BLaER1 treated with 17β-estradiol and CSF1 and Interleukin-3, amounts not matched to agents 10 nM and 100 nM (cell line): ENCODE data around the gene OR1L8.
"Not testable (repeated sequence)": the region's sequence is repeated elsewhere in the genome, so short reads cannot be mapped to it uniquely, and the experiment has no call there.

Experiments
- H3K27ac ChIP-seq, 11 experiments: shearing (Covaris generic); formaldehyde crosslinking; 2 replicates each; pipeline ENCODE4 v1.8.1; 2022
- H3K27me3 ChIP-seq, 11 experiments: shearing (Covaris generic); formaldehyde crosslinking; 2 replicates each; pipeline ENCODE4 v1.8.1; 2022
- H3K36me3 ChIP-seq, 11 experiments: shearing (Covaris generic); formaldehyde crosslinking; 2 replicates each; pipeline ENCODE4 v1.8.1; 2022
- H3K4me1 ChIP-seq, 10 experiments: shearing (Covaris generic); formaldehyde crosslinking; 2 replicates each; pipeline ENCODE4 v1.8.1; 2022
- H3K4me2 ChIP-seq, 11 experiments: shearing (Covaris generic); formaldehyde crosslinking; 2 replicates each; pipeline ENCODE4 v1.8.1; 2022
- H3K4me3 ChIP-seq, 10 experiments: shearing (Covaris generic); formaldehyde crosslinking; 2 replicates each; pipeline ENCODE4 v1.8.1; 2022
- H3K9ac ChIP-seq, 11 experiments: shearing (Covaris generic); formaldehyde crosslinking; 2 replicates each; pipeline ENCODE4 v1.8.1; 2022
- H3K9me3 ChIP-seq, 11 experiments: shearing (Covaris generic); formaldehyde crosslinking; replicated peaks in 1 of 11; 2 replicates each; pipeline ENCODE4 v1.8.1; 2022
- H4K20me1 ChIP-seq, 11 experiments: shearing (Covaris generic); formaldehyde crosslinking; 2 replicates each; pipeline ENCODE4 v1.8.1; 2022
- Cebpa-rat ChIP-seq, 11 experiments: shearing (Covaris generic); IDR thresholded peaks; 2 replicates each; pipeline ENCODE4 v1.8.1; 2022

Gene OR1L8

DNA sequence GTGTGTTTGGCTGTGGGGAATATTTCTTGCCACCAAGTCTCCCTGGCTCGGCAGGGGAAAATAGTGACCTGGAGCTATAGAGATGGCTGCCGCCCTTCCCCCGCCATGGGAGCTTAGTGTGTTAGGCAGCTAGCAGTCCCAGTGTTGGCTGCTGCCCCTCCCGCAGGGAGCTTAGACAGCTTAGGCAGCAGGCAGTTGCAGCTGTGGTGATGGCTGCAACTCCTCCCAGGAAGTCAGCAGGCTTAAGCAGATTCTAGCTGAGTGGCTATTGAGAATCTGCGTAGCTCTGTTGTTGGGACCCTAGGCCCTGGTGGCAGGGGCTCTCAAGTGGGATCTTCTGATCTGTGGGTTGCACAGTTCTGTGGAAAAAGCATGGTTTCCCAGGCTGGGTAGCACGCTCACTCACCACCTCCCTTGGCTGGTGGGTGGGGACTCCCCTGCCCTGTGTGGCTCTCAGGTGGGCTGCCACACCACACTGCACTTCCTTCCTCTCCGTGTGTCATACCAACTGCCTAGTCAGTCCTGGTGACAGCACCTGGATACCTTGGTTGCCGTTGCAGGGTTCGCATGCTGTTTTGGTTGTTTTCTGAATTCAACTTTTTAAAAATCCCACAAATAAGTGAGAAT is 20.9 kb downstream of the OR1L8 start:
- H3K27me3 ChIP-seq, result no peaks in the 10 kb centered on the region
- H3K4me1 ChIP-seq, result peaks cover 0 to 8% (median 6%) of the 10 kb centered on the region in 10 experiments; a peak in 10 of 20 replicates
- TF ChIP-seq Cebpa-rat (IDR thresholded peaks at IDR 0.05), result no peak
- no peak overlapping the region for H3K9ac ChIP-seq
- H3K36me3 ChIP-seq, result no peaks in the 10 kb centered on the region
- peaks cover 6 to 39% (median 15%) of the 10 kb centered on the region in 11 experiments; a peak in 14 of 22 replicates for H3K9me3 ChIP-seq
- no peak overlapping the region for H3K4me3 ChIP-seq
- no peak overlapping the region for H3K27ac ChIP-seq
- H3K4me2 ChIP-seq, result peak overlapping the region in 8 of 11 experiments; percentile 17 to 44 (median 32); a peak in 12 of 22 replicates
- no peaks in the 10 kb centered on the region for H4K20me1 ChIP-seq

DNA sequence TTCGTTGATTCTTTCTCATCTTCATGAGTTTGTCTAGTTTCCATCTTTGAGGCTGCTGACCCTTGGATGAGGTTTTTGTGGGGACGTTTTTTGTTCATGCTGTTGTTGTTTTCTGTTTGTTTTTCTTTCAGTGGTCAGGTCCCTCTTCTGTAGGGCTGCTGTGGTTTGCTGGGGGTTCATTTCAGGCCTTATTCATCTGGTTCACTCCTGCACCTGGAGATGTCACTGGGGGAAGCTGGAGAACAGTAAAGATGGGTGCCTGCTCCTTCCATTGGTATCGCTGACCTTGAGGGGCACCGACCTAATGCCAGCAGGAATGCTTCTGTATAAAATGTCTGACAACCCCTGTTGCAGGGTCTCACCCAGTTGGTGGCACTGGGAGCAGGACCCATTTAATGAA is 21.7 kb downstream of the OR1L8 start:
- no peaks in the 10 kb centered on the region for H3K36me3 ChIP-seq
- no peaks in the 10 kb centered on the region for H3K27me3 ChIP-seq
- H3K4me3 ChIP-seq, result no peak overlapping the region
- no peaks in the 10 kb centered on the region for H4K20me1 ChIP-seq
- H3K9me3 ChIP-seq, result peaks cover 6 to 39% (median 15%) of the 10 kb centered on the region in 11 experiments; a peak in 14 of 22 replicates
- H3K9ac ChIP-seq, result no peak overlapping the region
- H3K4me1 ChIP-seq, result peaks cover 0 to 8% (median 6%) of the 10 kb centered on the region in 10 experiments; a peak in 10 of 20 replicates
- no peak for TF ChIP-seq Cebpa-rat (IDR thresholded peaks at IDR 0.05)
- H3K4me2 ChIP-seq, result no peak overlapping the region
- no peak overlapping the region for H3K27ac ChIP-seq

DNA sequence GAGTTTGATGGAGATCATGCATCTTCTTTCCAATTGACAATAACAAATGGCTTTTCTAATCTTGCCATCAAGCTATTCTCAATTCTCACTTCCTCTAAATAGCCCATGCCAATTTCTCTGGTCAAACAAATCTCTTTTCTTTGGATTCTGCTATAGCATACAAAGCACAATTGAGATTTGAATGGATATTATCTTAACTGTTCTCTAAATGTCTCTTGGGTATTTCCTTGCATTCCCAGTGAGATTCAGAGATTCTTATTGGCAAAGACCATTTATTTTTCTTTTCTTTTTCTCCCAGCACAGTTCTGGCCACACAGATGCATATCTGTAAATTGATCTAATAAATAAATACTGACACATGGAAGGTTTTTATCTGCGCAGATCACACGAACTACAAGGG is 30.4 kb downstream of the OR1L8 start, which contains the start of gene OR1N2:
Gene OR1N2 (plus strand): TSS at position 301 of the 400 bp plus-strand sequence. CDS start 100 bp downstream, outside the sequence.
- H3K27ac ChIP-seq, result no peak within 1 kb of the TSS
- H3K4me3 ChIP-seq, result no peak within 1 kb of the TSS
- no peak within 1 kb of the TSS for H3K9ac ChIP-seq
- H3K4me1 ChIP-seq, result no peaks in the 10 kb centered on the region
- TF ChIP-seq Cebpa-rat (IDR thresholded peaks at IDR 0.05), result no peak
- H3K9me3 ChIP-seq, result peaks cover 0 to 9% (median 0%) of the 10 kb centered on the region in 11 experiments; a peak in 1 of 22 replicates
- no peaks in the 10 kb centered on the region for H3K27me3 ChIP-seq
- H3K4me2 ChIP-seq, result peak within 1 kb of the TSS in 1 of 11 experiments; percentile 5; a peak in 1 of 22 replicates
- no peaks in the 10 kb centered on the region for H4K20me1 ChIP-seq
- no peaks in the 10 kb centered on the region for H3K36me3 ChIP-seq

DNA sequence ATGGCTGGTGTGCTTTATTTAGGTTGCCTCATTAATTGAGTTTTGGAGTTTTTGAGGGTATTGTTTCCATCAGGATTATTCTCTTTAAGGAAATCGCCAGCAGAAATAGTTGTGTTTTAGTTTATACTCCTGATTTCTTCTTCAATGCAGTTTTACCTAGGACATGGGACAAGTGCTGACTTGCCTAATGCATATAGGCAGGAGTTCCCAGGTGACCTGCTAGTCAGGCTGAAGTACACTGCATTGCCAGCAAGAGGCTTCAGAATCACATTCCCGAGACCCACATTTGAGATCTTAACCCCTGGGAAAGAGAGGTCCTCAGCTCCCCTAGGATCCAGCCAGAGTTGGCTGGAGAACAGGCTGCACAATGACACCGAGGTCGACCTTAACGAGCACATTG is 31.8 kb downstream of the OR1L8 start:
- H3K27ac ChIP-seq, result no peak overlapping the region
- no peak overlapping the region for H3K9ac ChIP-seq
- H3K36me3 ChIP-seq, result no peaks in the 10 kb centered on the region
- no peaks in the 10 kb centered on the region for H4K20me1 ChIP-seq
- peaks cover 0 to 9% (median 0%) of the 10 kb centered on the region in 11 experiments; a peak in 1 of 22 replicates for H3K9me3 ChIP-seq
- H3K4me2 ChIP-seq, result no peak overlapping the region
- no peaks in the 10 kb centered on the region for H3K4me1 ChIP-seq
- no peaks in the 10 kb centered on the region for H3K27me3 ChIP-seq
- no peak overlapping the region for H3K4me3 ChIP-seq
- TF ChIP-seq Cebpa-rat (IDR thresholded peaks at IDR 0.05), result no peak

DNA sequence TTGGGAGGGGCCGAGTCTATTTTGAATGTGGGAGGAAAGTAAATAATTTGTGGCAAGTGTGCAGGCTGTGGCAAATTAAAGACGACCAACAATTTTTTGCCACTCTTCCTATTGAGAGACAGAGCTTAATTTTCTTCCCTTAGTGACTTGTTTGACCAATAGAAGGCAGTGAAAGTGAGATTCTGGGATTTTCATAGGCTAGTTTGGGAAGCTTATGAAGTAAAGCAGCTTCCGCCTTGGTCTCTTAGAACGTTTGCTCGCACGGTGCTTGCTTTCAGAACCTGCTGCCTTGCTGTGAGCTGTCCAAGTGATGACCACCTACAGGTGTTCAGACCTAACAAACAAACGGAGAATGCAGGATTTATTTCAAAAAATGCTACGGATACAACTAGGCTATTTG is 37.0 kb downstream of the OR1L8 start:
- H3K27ac ChIP-seq, result no peak overlapping the region
- H4K20me1 ChIP-seq, result no peaks in the 10 kb centered on the region
- no peak overlapping the region for H3K9ac ChIP-seq
- H3K36me3 ChIP-seq, result no peaks in the 10 kb centered on the region
- H3K27me3 ChIP-seq, result no peaks in the 10 kb centered on the region
- no peak for TF ChIP-seq Cebpa-rat (IDR thresholded peaks at IDR 0.05)
- H3K4me1 ChIP-seq, result no peaks in the 10 kb centered on the region
- H3K4me2 ChIP-seq, result no peak overlapping the region
- no peak overlapping the region for H3K4me3 ChIP-seq
- H3K9me3 ChIP-seq, result peaks cover 0 to 9% (median 0%) of the 10 kb centered on the region in 11 experiments; a peak in 1 of 22 replicates

DNA sequence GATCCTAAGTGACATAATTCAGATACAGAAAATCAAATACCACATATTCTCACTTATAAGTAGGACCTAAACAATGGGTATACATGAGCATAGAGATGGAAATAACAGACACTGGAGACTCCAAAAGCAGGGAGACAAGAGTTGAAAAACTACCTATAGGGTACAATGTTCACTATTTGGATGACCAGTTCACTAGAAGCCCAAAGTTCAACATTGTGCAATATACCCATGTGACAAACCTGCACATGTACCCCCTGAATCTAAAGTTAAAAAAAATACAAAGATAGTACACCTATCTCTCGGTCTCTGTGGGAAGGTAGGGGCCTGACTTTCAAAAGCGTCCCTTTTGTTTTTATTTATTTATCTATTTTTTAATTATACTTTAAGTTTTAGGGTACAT is 44.4 kb downstream of the OR1L8 start:
- no peak overlapping the region for H3K9ac ChIP-seq
- no peaks in the 10 kb centered on the region for H4K20me1 ChIP-seq
- H3K9me3 ChIP-seq, result peaks cover 0 to 7% (median 0%) of the 10 kb centered on the region in 11 experiments; a peak in 6 of 22 replicates
- no peak overlapping the region for H3K27ac ChIP-seq
- H3K4me1 ChIP-seq, result no peaks in the 10 kb centered on the region
- 0 out of 22 replicates have a peak, but pooled peaks of 1 of the 11 experiments have one; percentile 12 for TF ChIP-seq Cebpa-rat (IDR thresholded peaks at IDR 0.05)
- no peaks in the 10 kb centered on the region for H3K27me3 ChIP-seq
- H3K4me2 ChIP-seq, result no peak overlapping the region
- no peaks in the 10 kb centered on the region for H3K36me3 ChIP-seq
- H3K4me3 ChIP-seq, result no peak overlapping the region

DNA sequence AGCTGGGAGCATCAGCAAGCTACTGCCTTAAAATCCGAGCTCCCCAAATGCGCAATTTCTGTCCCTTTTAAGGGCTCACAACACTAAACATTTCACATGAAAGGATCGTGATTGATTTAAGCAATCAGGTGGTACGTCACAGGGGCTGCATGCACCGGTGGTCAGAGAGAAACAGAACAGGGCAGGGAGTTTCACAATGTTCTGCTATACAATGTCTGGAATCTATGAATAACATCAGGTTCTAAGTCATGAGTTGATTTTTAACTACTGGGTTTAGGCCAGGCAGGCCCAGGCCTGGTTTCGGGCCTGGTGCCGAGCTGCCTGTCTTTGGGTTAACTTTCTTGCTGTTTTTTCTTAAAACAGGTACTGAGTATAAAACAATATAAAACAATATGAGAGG is 46.1 kb downstream of the OR1L8 start:
- not testable (repeated sequence) for H3K4me3 ChIP-seq, H3K9ac ChIP-seq, H3K9me3 ChIP-seq, H3K36me3 ChIP-seq, H3K4me1 ChIP-seq, H3K4me2 ChIP-seq, H4K20me1 ChIP-seq, H3K27me3 ChIP-seq, H3K27ac ChIP-seq

DNA sequence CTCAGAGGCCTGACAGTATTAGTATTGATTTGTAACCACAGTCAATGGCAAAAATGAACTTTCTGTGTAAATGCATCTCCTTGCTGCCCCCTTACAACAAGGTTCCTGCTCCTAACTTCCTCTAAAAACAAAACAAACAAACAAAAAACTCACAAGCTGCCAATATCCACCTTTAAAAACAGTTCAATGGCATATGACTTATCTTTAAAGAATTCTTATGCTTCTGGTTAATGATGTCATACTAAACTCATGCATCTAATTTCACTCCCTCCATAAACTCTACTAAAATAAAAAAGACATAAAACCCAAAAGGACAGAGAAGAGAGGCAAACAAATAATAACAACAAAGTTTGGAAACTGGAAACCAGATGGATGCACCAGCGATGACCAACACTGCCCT is 47.0 kb downstream of the OR1L8 start:
- Histone ChIP-seq H3K9me3 (peaks cover 0 to 7% (median 0%) of the 10 kb centered on the region in 11 experiments; a peak in 6 of 22 replicates), H3K4me1 (no peaks in the 10 kb centered on the region), H3K27me3 (no peaks in the 10 kb centered on the region)

DNA sequence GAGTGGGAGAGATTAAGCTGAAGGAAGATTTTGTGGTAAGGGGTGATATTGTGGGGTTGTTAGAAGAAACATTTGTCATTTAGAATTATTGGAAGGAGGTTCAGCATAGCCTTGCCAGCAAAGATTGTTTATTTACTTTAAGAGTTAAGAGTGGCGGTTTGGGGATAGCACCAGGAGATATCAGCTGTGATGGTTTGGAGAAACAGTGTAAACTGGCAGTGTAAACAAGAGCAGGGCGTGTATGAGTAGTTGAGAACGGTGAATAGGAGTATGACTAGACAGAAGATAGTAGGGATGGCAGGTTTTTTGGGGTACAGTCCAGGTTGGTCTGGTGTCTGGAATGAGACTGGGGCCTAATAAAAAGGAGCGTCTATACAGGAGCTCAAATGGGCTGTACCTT is 52.0 kb downstream of the OR1L8 start:
- not testable (repeated sequence) for H3K4me2 ChIP-seq

More for the DNA sequence above, 47.0 kb downstream of the OR1L8 start:
- no peak for TF ChIP-seq Cebpa-rat (IDR thresholded peaks at IDR 0.05)
- H3K4me2 ChIP-seq, result no peak overlapping the region
- H3K36me3 ChIP-seq, result no peaks in the 10 kb centered on the region
- H3K4me3 ChIP-seq, result no peak overlapping the region
- no peaks in the 10 kb centered on the region for H4K20me1 ChIP-seq
- H3K9ac ChIP-seq, result no peak overlapping the region
- no peak overlapping the region for H3K27ac ChIP-seq

DNA sequence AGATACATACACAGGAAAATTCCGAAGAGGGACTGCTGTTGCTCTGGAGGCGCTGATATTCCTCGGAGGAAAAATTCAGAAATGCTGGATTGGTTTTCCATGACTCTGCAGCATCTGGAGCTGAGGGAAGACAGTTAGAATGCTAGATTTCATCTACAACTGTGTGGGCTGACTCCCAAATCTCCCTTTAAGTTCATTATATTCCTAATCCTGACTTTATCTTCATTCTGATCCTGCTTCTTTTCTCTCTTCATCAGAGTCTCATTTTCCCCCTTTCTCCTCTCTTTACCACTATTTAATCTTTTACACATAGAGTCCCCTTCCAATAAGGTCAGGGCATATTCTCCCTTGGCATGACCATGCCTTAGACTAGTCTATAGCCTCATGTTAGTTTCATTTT is 56.0 kb downstream of the OR1L8 start, which contains the start of gene OR1N1:
Gene OR1N1 (minus strand): TSS at position 101 of the 400 bp plus-strand sequence. CDS start 0 bp downstream, at position 101.
- H3K4me1 ChIP-seq, result no peaks in the 10 kb centered on the region
- no peak within 1 kb of the TSS for H3K4me2 ChIP-seq
- no peaks in the 10 kb centered on the region for H3K27me3 ChIP-seq

More for the DNA sequence above, 52.0 kb downstream of the OR1L8 start:
- not testable (repeated sequence) for H3K36me3 ChIP-seq, H4K20me1 ChIP-seq, H3K27me3 ChIP-seq, H3K27ac ChIP-seq, H3K4me1 ChIP-seq, H3K9me3 ChIP-seq, H3K9ac ChIP-seq, H3K4me3 ChIP-seq

More for the DNA sequence above, 56.0 kb downstream of the OR1L8 start, which contains the start of gene OR1N1:
- H3K9ac ChIP-seq, result no peak within 1 kb of the TSS
- H3K4me3 ChIP-seq, result no peak within 1 kb of the TSS
- no peak within 1 kb of the TSS for H3K27ac ChIP-seq
- H4K20me1 ChIP-seq, result no peaks in the 10 kb centered on the region
- H3K9me3 ChIP-seq, result no peaks in the 10 kb centered on the region
- H3K36me3 ChIP-seq, result no peaks in the 10 kb centered on the region
- no peak for TF ChIP-seq Cebpa-rat (IDR thresholded peaks at IDR 0.05)
